ENCODE measurements around the gene STARD6.
"Not testable (repeated sequence)": the region's sequence is repeated elsewhere in the genome, so short reads cannot be mapped to it uniquely, and the experiment has no call there.

The STARD6 gene, protein sequence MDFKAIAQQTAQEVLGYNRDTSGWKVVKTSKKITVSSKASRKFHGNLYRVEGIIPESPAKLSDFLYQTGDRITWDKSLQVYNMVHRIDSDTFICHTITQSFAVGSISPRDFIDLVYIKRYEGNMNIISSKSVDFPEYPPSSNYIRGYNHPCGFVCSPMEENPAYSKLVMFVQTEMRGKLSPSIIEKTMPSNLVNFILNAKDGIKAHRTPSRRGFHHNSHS

DNA sequence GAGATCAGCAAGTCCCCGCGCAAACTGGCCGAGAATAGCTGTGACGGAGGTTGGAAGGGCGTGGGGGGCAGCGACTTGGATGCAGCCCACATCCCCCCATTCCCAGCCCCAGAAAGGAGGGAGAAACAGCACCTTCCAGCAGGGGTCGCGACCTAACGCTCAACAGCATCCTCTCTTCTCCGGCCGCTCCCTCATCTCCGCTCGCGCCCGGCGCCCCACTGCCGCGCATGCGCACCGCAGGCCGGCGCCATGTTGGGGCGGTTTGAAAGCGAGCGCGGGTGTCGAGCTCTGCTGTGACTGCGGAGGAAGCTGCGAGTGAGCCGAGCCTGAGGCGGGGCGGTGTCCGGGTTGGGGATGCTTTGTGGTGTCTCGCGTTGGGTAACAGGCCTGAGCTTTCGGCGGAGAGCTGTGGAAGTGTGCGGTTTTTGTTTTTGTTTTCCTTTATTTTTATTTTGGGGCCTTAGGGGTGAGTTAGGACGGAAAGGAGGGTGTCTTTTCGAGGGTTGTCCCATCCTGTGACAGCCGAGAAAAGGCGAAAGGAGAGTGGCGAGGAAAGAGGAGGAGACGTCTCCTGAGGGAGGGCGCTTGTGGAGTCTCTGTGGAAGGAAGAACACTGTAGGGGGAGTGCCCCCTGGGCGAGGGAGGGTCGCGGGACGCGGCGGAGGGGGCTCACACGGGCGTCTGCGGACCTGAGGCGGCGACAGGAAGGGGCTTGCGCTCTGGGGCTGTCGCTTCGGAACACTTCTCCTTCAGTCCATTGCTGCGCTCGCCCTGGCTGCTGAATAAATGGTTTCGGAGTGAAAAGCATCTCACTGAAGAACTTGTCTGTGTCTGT, at the start of gene STARD6, which contains the start of gene C18orf54:
TSS of gene STARD6 (minus strand) at position 199 of the 835 bp plus-strand sequence. CDS start 3,285 bp downstream, outside the sequence.
TSS of gene C18orf54 (plus strand) at position 247 of the 835 bp plus-strand sequence. CDS start 2,667 bp downstream, outside the sequence.
- DNase-seq, result peak; percentile 84

DNA sequence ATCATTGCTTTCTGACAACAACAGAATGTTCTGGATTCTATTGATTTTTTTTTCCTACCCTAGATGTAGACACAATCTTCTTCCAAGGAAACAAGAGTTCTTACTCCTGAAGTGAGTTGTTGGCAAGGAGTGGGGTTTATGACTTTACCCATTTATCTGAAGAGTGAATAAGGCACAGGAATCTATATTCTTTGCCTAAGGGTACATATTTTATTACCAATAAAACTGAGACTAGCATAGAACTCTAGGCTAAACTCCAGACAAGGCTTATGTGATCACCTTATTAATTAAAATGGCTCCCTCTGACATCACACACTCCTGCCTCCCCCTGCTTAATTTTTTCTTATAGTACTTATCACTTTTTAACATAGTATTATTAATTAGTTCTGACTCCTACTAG, 47.6 kb upstream of the STARD6 start:
- DNase-seq, result no peak

- no peak for DNase-seq
These were observed 39.1 kb upstream of the STARD6 start for GRCh38 chr18:54396760-54397159.

- DNase-seq, result no peak
These were observed 36.1 kb upstream of the STARD6 start for GRCh38 chr18:54393648-54394294.

- no peak for DNase-seq
These were observed 34.9 kb upstream of the STARD6 start for GRCh38 chr18:54392543-54393023.

GRCh38 chr18:54390838-54391237, 33.2 kb upstream of the STARD6 start:
- no peak for DNase-seq

- DNase-seq, result no peak
These were observed 31.5 kb upstream of the STARD6 start for GRCh38 chr18:54389143-54389505.

GRCh38 chr18:54388203-54389142, 30.8 kb upstream of the STARD6 start:
- no peak for DNase-seq

DNA sequence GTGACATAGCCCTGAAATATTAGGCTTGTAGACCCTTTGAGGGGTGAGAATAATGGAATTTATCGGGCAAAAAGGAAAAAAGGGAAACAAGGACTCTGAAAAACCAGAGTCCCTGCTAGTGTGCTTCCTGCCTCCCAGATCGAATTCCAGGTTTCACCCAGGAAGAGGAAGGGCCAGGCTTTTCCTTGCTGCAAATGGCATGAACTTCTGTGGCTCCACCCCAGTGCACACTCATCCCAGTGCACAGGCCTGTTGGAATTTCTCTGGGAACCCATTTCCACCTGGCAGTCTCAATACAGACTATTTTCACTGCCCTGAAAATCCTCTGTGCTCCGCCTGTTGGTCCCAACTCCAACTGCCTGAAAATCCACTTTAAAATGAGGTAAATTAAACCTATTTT, 30.0 kb upstream of the STARD6 start:
- no peak for DNase-seq

DNA sequence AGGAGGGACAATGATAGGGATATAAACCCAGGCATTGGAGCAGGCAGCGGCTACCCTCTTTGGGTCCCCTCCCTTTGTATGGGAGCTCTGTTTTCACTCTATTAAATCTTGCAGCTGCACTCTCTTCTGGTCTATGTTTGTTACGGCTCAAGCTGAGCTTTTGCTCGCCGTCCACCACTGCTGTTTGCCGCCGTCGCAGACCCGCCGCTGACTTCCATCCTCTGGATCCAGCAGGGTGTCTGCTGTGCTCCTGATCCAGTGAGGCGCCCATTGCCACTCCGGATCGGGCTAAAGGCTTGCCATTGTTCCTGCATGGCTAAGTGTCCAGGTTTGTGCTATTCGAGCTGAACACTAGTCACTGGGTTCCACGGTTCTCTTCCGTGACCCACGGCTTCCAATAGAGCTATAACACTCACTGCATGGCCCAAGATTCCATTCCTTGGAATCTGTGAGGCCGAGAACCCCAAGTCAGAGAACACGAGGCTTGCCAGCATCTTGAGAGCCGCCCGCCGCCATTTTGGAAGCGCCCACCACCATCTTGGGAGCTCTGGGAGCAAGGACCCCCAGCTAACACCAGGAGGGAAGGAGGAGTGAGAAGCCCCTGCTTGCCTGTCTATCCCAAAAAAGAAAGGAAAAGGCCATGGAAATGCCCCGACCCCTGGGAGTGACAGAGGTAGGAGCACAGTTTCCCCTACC, 29.3 kb upstream of the STARD6 start:
- not testable (repeated sequence) for DNase-seq

DNA sequence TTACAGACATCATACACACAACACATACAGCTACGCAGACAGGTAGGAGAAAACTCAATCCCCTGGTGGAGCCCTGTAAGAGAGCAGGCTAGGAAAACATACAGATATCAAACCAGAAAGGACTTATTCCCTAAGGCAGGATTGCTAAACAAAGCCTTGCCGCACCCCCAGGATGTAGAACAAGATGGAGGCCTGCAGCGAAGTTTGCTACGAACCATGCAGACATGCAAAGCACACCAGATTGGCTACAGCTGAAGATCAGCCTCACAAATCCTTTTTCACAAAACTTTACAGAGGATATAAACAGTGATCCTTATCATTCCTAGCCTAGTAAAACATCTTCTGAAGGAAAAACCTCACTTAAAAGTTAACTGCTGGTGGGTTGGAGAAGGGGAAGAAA, 28.4 kb upstream of the STARD6 start:
- DNase-seq, result no peak

DNA sequence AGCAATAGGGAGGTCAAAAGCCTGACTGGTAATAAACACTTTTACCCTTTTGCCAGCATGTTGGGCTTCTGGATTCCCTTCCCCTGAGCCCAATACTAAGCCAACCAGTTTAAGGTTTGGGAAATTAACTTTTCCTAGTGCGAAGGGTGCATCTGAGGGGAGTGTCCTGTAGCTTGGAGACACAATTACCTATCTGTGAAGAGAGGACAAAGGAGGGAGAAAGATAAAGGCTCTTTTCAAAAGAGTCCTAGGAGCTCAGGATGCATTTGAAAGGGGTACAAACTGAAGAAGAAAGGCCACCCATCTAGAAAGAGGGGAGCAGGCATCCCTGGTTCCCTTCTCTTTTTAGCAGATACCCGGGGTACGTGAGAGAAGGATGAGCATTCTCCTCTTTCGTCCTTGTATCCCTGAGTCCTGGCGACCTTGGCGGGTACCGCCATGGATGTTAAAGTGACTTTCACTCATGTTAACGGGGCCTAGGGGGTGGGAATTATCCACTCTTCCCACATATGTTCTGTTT, 25.1 kb upstream of the STARD6 start:
- no peak for DNase-seq

- no peak for DNase-seq
These were observed 24.4 kb upstream of the STARD6 start for GRCh38 chr18:54382076-54382475.

GRCh38 chr18:54381640-54382039, 24.0 kb upstream of the STARD6 start:
- DNase-seq, result no peak

DNA sequence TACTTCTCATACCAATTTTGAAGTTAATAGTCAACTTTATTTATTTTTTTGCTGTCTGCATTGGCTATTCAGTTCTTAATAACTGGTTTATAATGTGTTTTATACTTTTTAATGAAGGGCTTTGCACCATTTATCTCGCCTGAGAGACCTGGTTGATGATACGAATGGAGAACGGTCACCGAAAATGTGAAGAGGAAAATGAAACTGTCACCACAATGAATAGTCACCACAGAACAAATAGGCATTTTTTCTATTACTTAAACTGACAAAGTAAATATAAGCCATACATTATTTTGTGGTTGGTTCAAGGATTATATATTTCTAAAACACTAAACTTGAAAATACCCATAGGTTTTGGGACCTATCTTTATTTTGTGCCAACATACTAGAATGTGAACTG, 20.4 kb upstream of the STARD6 start:
- no peak for DNase-seq

DNA sequence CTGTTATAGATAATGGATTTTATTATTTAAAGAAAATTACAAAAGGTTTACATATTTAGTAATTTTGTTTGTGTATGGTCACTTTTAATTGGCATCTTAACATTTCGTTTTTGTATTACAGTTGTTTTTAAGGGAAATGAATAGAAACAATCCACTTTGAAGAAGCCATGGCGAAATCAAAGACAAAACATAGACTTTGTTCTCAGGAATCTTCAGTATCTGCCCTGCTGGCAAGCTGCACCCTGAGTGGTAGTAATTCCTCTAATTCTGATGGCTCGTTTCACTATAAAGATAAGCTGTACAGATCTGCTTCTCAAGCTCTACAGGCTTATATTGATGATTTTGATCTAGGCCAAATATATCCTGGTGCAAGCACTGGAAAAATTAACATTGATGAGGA, 2.7 kb upstream of the STARD6 start:
- DNase-seq, result no peak

- no peak for DNase-seq
These were observed 1.6 kb upstream of the STARD6 start for GRCh38 chr18:54359233-54359632.

- no peak for DNase-seq
These were observed 910 bp upstream of the STARD6 start for GRCh38 chr18:54358495-54359040.

DNA sequence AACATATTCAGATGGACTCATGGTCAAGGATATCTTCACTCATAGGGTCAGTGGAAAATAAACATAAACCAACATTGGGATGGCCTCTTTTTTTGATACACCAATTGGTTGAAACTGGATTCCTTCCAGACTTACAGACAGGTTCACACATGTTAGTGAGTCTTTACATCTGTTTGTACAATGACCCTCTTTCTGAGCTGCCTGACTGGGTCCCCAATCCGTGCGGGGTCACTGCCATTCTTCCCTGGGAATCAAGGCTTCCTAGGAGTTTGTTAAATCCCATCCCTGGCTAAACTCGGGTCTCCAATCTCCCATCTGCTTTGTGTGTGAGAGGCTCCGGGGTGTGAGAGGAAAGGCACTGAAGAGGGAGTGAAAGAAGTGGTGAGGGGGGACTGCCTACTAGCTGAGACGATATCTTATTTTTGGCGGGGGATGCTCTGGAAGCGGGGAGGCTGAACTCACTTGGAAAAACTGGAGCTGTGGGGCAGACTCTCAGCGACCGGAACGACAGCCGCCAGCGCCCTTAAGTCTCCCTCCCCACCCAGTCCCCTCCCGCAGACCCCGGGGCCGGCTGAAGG, 487 bp downstream of the STARD6 start:
- no peak for DNase-seq

DNA sequence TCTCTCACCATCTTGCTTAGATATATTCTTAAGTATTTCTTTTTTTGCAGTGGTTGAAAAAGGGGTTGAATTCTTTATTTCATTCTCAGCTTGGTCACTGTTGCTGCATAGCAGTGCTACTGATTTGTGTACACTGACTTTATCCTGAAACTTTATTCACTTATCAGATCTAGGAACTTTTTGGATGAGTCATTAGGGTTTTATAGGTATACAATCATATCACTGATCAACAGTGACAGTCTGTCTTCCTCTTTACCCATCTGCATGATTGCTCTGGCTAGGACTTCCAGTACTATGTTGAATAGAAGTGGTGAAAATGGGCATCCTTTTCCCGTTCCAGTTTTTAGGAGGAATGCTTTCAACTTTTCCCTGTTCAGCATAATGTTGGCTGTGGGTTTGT, 6.5 kb downstream of the STARD6 start:
- DNase-seq, result no peak

DNA sequence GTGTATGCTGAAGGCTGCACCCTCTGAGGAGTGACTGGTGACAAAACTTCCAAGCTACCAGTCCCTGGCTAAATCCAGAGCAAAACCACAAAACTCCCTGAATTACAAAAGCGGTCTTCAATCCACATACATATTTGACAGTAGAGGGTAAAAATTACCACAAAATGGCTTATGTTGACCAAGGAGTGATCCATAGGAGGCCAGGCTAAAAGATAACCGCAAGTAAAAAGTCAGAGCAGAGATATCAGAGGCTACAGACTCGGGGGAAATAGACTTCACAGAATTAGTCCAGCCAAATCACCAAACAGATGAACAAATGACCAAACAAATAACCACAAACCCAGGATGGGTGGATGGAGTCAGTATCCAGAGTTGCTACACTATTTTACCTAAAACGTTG, 19.4 kb downstream of the STARD6 start:
- no peak for DNase-seq
